HK-2 (cell line): ENCODE results near the gene PPME1.

Source experiments
- DNase-seq: peaks from one replicate; pipeline ENCODE4 v3.0.0-alpha.2; 2018; ENCODE audit not compliant: unreplicated experiment

PPME1 gene

DNA sequence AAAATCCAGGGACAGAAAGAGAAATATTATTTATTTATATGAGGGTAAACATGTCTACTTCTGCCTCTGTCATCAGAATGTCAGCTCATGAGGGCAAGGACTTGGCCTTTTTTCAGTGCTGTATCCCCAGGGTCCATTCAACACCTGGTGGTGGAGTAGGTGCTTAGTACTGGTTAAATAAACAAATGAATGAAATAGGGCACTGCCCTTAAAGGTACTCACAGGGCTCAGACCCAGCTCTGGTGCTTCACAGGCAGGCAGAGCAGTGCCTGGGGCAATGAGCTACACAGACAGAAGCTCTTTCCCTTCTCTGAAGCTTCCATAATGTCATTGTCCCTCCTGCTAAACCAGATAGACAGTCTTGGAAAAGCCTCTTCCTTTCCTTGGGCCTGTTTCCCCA lies 109.4 kb downstream of the PPME1 start:
- no peak for DNase-seq

DNA sequence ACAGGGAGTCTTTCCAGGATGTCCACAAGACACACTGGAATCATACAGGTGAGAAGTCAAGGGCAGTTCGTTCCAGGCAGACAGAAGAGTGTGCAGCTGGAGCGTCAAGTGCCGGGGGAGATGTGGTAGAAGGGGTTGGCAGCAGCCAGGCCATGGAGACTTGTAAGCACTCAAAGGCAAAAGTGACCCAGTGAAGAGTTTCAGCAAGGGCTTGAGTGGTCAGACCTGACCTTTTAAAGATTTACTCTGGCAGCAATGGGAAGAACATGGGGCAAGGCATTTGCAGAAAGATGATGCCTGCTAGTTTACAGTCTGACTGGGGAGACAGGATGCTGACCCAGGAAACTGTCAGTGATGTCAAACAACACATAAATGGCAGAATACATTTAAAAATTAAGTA lies 111.3 kb downstream of the PPME1 start:
- no peak for DNase-seq

DNA sequence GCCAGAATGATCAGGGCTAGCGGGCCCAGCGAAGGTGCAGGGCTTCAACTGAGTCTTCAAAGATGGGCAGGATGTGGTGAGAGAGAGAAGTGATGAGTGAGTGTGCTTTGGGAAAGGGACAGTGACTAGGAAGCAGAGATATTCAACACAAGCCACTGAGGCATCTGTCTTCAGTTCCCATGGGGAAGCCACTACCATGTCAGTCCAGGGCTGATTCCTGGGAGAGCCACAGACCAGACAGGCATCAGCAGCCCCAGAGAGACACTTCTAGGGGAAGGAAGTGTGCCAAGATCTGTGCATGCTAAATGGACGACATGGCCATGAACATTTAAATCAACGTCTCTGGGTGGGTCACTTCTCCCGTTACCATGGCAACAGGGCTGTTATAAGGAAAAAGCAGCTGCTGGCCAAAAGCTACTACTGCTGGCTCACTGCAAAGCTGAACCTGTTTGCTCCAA lies 111.9 kb downstream of the PPME1 start:
- DNase-seq: no peak

- DNase-seq: no peak
Observed at GRCh38 chr11:74283580-74284180, 112.6 kb downstream of the PPME1 start.

GRCh38 chr11:74284466-74284865 lies 113.4 kb downstream of the PPME1 start:
- no peak for DNase-seq

GRCh38 chr11:74288161-74288560 lies 117.1 kb downstream of the PPME1 start:
- peak; percentile 17 for DNase-seq

GRCh38 chr11:74288911-74289310 lies 117.8 kb downstream of the PPME1 start:
- DNase-seq: no peak

GRCh38 chr11:74297484-74297883 lies 126.4 kb downstream of the PPME1 start:
- no peak for DNase-seq

- DNase-seq: no peak
Observed at GRCh38 chr11:74299015-74299414, 127.9 kb downstream of the PPME1 start.
